ENCODE measurements around the gene ZNF771. TPM values are rescaled to one million over a fixed set of nuclear protein-coding genes. Genes with fewer than 3 reads are reported as not detected.
A peak's percentile ranks its signal among the peaks of the same experiment; 100 is the strongest.

The ZNF771 gene
- total and polyA plus RNA-seq, 9 of the 15 experiments (the other 6 are each of a cell fraction or from before 2014, with no cell fraction given), result 1.5 to 12.6 (median 4.4) TPM

DNA sequence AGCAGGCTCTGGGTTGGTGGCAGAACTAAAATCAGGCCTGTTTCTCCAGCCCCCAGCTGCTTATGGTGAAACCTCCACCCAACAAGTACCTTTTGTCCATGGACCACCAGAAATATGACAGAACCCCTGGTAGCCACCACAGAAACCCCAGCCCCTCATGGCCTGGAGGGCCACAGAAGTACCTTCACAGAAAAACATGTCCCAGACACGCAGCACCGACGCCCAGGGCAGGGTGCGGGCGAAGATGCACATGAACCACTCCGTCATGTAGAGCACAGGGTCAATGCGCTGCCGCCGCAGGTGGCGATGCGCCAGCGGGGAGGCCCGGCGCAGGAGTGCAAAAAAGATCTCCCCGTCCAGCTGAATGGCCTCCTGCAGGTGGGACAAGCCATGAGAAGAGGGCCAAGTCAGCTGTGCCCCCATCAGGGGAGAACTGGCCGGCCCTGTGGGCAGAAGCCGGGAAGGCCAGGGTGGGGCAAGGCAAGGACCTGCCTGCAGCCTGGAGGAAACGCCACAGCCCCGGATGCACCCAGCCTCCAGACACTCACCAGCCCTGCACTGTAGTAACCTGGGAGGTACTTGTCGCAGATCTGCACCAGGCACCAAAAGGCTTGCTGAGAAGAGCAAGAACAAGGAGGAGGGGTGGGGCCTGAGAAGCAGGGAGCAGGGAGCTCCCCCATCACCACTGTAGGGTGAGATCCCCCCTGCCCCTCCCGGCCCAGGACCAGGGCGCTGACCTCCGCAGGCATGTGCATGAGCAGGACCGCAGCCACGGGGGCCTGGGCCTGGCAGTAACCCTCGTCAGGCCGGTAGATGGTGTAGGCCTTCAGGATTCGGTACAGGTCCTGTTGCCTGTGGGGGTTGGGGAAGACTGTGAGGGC, 48.2 kb upstream of the ZNF771 start:
- H3K9me3 ChIP-seq (replicated peaks; ENCODE audit: control insufficient read depth, insufficient read depth, low read depth, low read length), result no peaks in the 10 kb centered on the region
- peaks cover 30% of the 10 kb centered on the region for H3K79me2 ChIP-seq (ENCODE audit: control insufficient read depth, insufficient read depth, low read length)
- intact Hi-C loops (cut with micrococcal nuclease), result loop anchor here (5.0 kb wide), 1 partner anchor 48 kb away; the partner anchor contains the start of gene ZNF771
- peaks cover 65% of the 10 kb centered on the region; the same call in 2 of the 3 replicates for H3K36me3 ChIP-seq (ENCODE audit: control insufficient read depth, insufficient read depth, low read length)
- no peak overlapping the region for H3K4me2 ChIP-seq (ENCODE audit: insufficient read depth, low read length)
- H3K27me3 ChIP-seq (ENCODE audit: control insufficient read depth in 2 of 2, insufficient read depth in 2 of 2, low read length in 2 of 2), result no peaks in the 10 kb centered on the region
- no peaks in the 10 kb centered on the region for H4K20me1 ChIP-seq (replicated peaks; ENCODE audit: control insufficient read depth, insufficient read depth, low read length)
- H2AFZ ChIP-seq (ENCODE audit: low read depth, low read length), result no peak overlapping the region
- H3K9me1 ChIP-seq (ENCODE audit: control insufficient read depth, insufficient read depth, low read length), result no peaks in the 10 kb centered on the region
- 94% methylated on average over 23 of the region's 28 CpGs for WGBS (ENCODE audit: insufficient coverage, low coverage, missing lambda C conversion rate)
- H3K4me1 ChIP-seq (replicated peaks in 1 of 2; ENCODE audit: control insufficient read depth in 2 of 2, insufficient read depth in 2 of 2, low read length in 2 of 2), result peaks cover 7 to 43% of the 10 kb centered on the region in 2 experiments; a peak in 4 of 5 replicates
- peak overlapping the region in 1 of 2 experiments; percentile 55; a peak in 2 of 4 replicates for H3K9ac ChIP-seq (ENCODE audit: insufficient read depth in 1 of 2, low read depth in 2 of 2, low read length in 2 of 2)
- H3K4me3 ChIP-seq, result no peak overlapping the region
- FAIRE-seq, result no peak
- DNase-seq (ENCODE audit: extremely low read depth in 1 of 4, low spot score in 3 of 4), result no peak
- no peak for TF ChIP-seq IFI16 (CRISPR knock-in tag; IDR thresholded peaks at IDR 0.05)
- no peak for TF ChIP-seq CREM (IDR thresholded peaks at IDR 0.05; ENCODE audit: low read depth)
- TF ChIP-seq, protein P1, sequence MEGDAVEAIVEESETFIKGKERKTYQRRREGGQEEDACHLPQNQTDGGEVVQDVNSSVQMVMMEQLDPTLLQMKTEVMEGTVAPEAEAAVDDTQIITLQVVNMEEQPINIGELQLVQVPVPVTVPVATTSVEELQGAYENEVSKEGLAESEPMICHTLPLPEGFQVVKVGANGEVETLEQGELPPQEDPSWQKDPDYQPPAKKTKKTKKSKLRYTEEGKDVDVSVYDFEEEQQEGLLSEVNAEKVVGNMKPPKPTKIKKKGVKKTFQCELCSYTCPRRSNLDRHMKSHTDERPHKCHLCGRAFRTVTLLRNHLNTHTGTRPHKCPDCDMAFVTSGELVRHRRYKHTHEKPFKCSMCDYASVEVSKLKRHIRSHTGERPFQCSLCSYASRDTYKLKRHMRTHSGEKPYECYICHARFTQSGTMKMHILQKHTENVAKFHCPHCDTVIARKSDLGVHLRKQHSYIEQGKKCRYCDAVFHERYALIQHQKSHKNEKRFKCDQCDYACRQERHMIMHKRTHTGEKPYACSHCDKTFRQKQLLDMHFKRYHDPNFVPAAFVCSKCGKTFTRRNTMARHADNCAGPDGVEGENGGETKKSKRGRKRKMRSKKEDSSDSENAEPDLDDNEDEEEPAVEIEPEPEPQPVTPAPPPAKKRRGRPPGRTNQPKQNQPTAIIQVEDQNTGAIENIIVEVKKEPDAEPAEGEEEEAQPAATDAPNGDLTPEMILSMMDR (IDR thresholded peaks at IDR 0.05 in 2 of 3, conservative IDR thresholded peaks at IDR 0.05 in 1 of 3; ENCODE audit: insufficient read depth in 2 of 3, low read depth in 1 of 3, low read length in 3 of 3), result no peak
- TF ChIP-seq MED1 (CRISPR knock-in tag; IDR thresholded peaks at IDR 0.05; ENCODE audit: borderline replicate concordance), result no peak
- no peak for TF ChIP-seq NR2C1 (IDR thresholded peaks at IDR 0.05)
- no peak for TF ChIP-seq NR2C1 (tag; IDR thresholded peaks at IDR 0.05)
- no peak for TF ChIP-seq MEF2A (IDR thresholded peaks at IDR 0.05; ENCODE audit: control insufficient read depth, low read depth, low read length)
- TF ChIP-seq TBP (optimal IDR thresholded peaks at IDR 0.05; ENCODE audit: low read depth, low read length), result no peak
- TF ChIP-seq RBFOX2 (IDR thresholded peaks at IDR 0.05; ENCODE audit: low read depth, low read length), result peak; percentile 40; the same call in 1 of the 2 replicates
- TF ChIP-seq POLR2G (IDR thresholded peaks at IDR 0.05; ENCODE audit: low read depth, low read length), result peak; percentile 46; the same call in 1 of the 2 replicates
- TF ChIP-seq ADNP (tag; IDR thresholded peaks at IDR 0.05), result no peak
- POLR2A ChIA-PET, result interaction anchor here (0.6 to 8.2 kb wide), 4 partner anchors 8 to 41 kb away, joined by 3 to 77 read pairs (median 3); partner anchors contain the start of gene TBC1D10B
- CTCF ChIA-PET (ENCODE audit: low intra/inter-chr PET ratio), result interaction anchor here (0.6 kb wide), 1 partner anchor 342 kb away, joined by 4 read pairs; no protein-coding TSS in a partner anchor
- H3K27ac ChIP-seq (ENCODE audit: extremely low read depth, low read depth, low read length), result no peak overlapping the region
- no peak for ATAC-seq
- no TSS peak for BruUV-seq (replicated peaks)
- in situ Hi-C loops (cut with MboI), result loop anchor here (25.0 kb wide), 1 partner anchor 897 kb away; the partner anchor contains the start of genes BOLA2, SLX1B and SULT1A4

Data from K562 (cell line).